HepG2 (cell line): Measurements from ENCODE around the gene CALML4. TPM values are rescaled to one million over a fixed set of nuclear protein-coding genes. Genes with fewer than 3 reads are reported as not detected.

ENCODE experiments used
- CEBPZ ChIP-seq: IDR thresholded peaks from 2 replicates; pipeline ENCODE4 v1.6.1; 2012; ENCODE audit warnings: low read length, improper control_type of control experiment
- DPF2 ChIP-seq: sonication (generic); formaldehyde crosslinking; IDR thresholded peaks from 2 replicates; pipeline ENCODE4 v1.4.0; 2020; ENCODE audit warnings: mild to moderate bottlenecking, low read depth, missing genetic modification reagents, borderline replicate concordance
- ERF ChIP-seq: IDR thresholded peaks from 2 replicates; pipeline ENCODE4 v1.6.1; 2018; ENCODE audit warnings: missing biosample characterization, missing genetic modification reagents
- GTF2F1 ChIP-seq: fragments of 150-350 bp; IDR thresholded peaks from 2 replicates; pipeline ENCODE4 v1.6.1; 2014; ENCODE audit warnings: low read length
- HNRNPLL ChIP-seq: fragments of 200-400 bp; formaldehyde crosslinking; IDR thresholded peaks from 2 replicates; pipeline ENCODE4 v1.6.1; 2017; ENCODE audit warnings: mild to moderate bottlenecking, low read depth, low read length; ENCODE audit not compliant: poor library complexity, severe bottlenecking
- LRRFIP1 ChIP-seq: sonication (generic); formaldehyde crosslinking; conservative IDR thresholded peaks from 2 replicates; pipeline ENCODE4 v1.4.0; 2020; ENCODE audit warnings: missing genetic modification reagents
- MAF1 ChIP-seq: sonication (generic); formaldehyde crosslinking; IDR thresholded peaks from 2 replicates; pipeline ENCODE4 v1.5.0; 2020; ENCODE audit warnings: missing genetic modification reagents, borderline replicate concordance
- PHF20 ChIP-seq: sonication (generic); formaldehyde crosslinking; IDR thresholded peaks from 2 replicates; pipeline ENCODE4 v1.5.0; 2020; ENCODE audit warnings: mild to moderate bottlenecking, missing genetic modification reagents
- RNF2 ChIP-seq: fragments of 450-650 bp; conservative IDR thresholded peaks from 2 replicates; pipeline ENCODE4 v1.6.1; 2016; ENCODE audit warnings: low read depth
- SNAPC4 ChIP-seq: sonication (generic); formaldehyde crosslinking; IDR thresholded peaks from 2 replicates; pipeline ENCODE4 v1.4.0; 2020; ENCODE audit warnings: mild to moderate bottlenecking, missing genetic modification reagents
- THAP8 ChIP-seq: sonication (generic); formaldehyde crosslinking; IDR thresholded peaks from 2 replicates; pipeline ENCODE4 v1.5.1; 2020; ENCODE audit warnings: missing genetic modification reagents, mild to moderate bottlenecking, borderline replicate concordance
- U2AF1 ChIP-seq: fragments of 200-400 bp; formaldehyde crosslinking; optimal IDR thresholded peaks from 2 replicates; pipeline ENCODE3; 2017; ENCODE audit warnings: mild to moderate bottlenecking, low read depth, low read length
- ZNF687 ChIP-seq: sonication (generic); formaldehyde crosslinking; IDR thresholded peaks from 2 replicates; pipeline ENCODE4 v1.5.1; 2020; ENCODE audit warnings: mild to moderate bottlenecking, missing genetic modification reagents, moderate library complexity
- ZNF83 ChIP-seq: sonication (generic); formaldehyde crosslinking; IDR thresholded peaks from 2 replicates; pipeline ENCODE4 v1.4.0; 2020; ENCODE audit warnings: missing genetic modification reagents, mild to moderate bottlenecking, borderline replicate concordance
- polyA plus RNA-seq, 8 experiments: library from polyadenylated mRNA; depleted of rRNA in 3 of 8; stranded (reverse) in 7 of 8; unstranded in 1 of 8; fragments of >200 nt; fragmentation: Illumina TruSeq in 4 of 8; extraction: Trizol in 4 of 8; gene quantifications; 2 replicates each; pipeline versions ENCODE4 v1.2.1 to v1.2.3, GENCODE V29; 2011 to 2016; ENCODE audit warnings: low read depth in 4 of 8, missing spikeins in 1 of 8, mixed read lengths in 1 of 8; ENCODE audit not compliant: insufficient read depth in 1 of 8
- total RNA-seq, 5 experiments: library from RNA; depleted of rRNA; stranded (reverse); fragments of >200 nt; fragmentation: Illumina TruSeq; extraction: Trizol; gene quantifications; 2 replicates each; pipeline ENCODE4 v1.2.3, GENCODE V29; 2016; ENCODE audit warnings: low read depth in 1 of 5

Gene CALML4
- total and polyA plus RNA-seq, 2 of the 13 experiments (the other 11 are each of a cell fraction or from before 2014, with no cell fraction given) = 3.6 to 8.7 TPM

- no peak for TF ChIP-seq ZNF687 (CRISPR knock-in tag)
- no peak for TF ChIP-seq MAF1 (CRISPR knock-in tag)
- no peak for TF ChIP-seq SNAPC4 (CRISPR knock-in tag)
- TF ChIP-seq THAP8 (CRISPR knock-in tag) = no peak
- TF ChIP-seq CEBPZ = no peak
- TF ChIP-seq PHF20 (CRISPR knock-in tag) = no peak
- TF ChIP-seq RNF2 = no peak
- TF ChIP-seq ZNF83 (CRISPR knock-in tag) = peak; percentile 77; the same call in 1 of the 2 replicates
- TF ChIP-seq U2AF1 = peak; percentile 9
- no peak for TF ChIP-seq ERF (CRISPR knock-in tag)
- TF ChIP-seq DPF2 (CRISPR knock-in tag) = no peak
- TF ChIP-seq GTF2F1 = no peak
- TF ChIP-seq HNRNPLL = no peak
- TF ChIP-seq LRRFIP1 (CRISPR knock-in tag) = no peak
Measured at GRCh38 chr15:68228971-68229385, 23.8 kb upstream of the CALML4 start (continued).
